ENCODE data around the gene NACC1. TPM values are rescaled to one million over a fixed set of nuclear protein-coding genes. Genes with fewer than 3 reads are reported as not detected.

Gene NACC1
- total RNA-seq, 1 donor from 2014 or later, result 68.6 TPM

GRCh38 chr19:13129384-13129783 is 11.3 kb downstream of the NACC1 start:
- Mint-ChIP-seq H3K9me3 (ENCODE audit: unreplicated experiment) (peaks cover 1% of the 10 kb centered on the region), H3K27ac (ENCODE audit: unreplicated experiment) (no peak overlapping the region), H3K4me1 (ENCODE audit: low read depth, unreplicated experiment) (no peaks in the 10 kb centered on the region), H3K4me3 (ENCODE audit: unreplicated experiment) (no peak overlapping the region), H3K27me3 (ENCODE audit: unreplicated experiment) (no peaks in the 10 kb centered on the region), H3K36me3 (ENCODE audit: unreplicated experiment) (no peaks in the 10 kb centered on the region)
- TF ChIP-seq, protein P1, sequence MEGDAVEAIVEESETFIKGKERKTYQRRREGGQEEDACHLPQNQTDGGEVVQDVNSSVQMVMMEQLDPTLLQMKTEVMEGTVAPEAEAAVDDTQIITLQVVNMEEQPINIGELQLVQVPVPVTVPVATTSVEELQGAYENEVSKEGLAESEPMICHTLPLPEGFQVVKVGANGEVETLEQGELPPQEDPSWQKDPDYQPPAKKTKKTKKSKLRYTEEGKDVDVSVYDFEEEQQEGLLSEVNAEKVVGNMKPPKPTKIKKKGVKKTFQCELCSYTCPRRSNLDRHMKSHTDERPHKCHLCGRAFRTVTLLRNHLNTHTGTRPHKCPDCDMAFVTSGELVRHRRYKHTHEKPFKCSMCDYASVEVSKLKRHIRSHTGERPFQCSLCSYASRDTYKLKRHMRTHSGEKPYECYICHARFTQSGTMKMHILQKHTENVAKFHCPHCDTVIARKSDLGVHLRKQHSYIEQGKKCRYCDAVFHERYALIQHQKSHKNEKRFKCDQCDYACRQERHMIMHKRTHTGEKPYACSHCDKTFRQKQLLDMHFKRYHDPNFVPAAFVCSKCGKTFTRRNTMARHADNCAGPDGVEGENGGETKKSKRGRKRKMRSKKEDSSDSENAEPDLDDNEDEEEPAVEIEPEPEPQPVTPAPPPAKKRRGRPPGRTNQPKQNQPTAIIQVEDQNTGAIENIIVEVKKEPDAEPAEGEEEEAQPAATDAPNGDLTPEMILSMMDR (IDR thresholded peaks at IDR 0.05; ENCODE audit: partially characterized antibody, unreplicated experiment), result no peak
- DNase-seq, result no peak

GRCh38 chr19:13130886-13131490 is 12.9 kb downstream of the NACC1 start:
- Mint-ChIP-seq H3K36me3 (ENCODE audit: unreplicated experiment) (no peaks in the 10 kb centered on the region), H3K27me3 (ENCODE audit: unreplicated experiment) (no peaks in the 10 kb centered on the region), H3K4me1 (ENCODE audit: low read depth, unreplicated experiment) (no peaks in the 10 kb centered on the region), H3K27ac (ENCODE audit: unreplicated experiment) (no peak overlapping the region), H3K4me3 (ENCODE audit: unreplicated experiment) (no peak overlapping the region), H3K9me3 (ENCODE audit: unreplicated experiment) (peaks cover 1% of the 10 kb centered on the region)
- TF ChIP-seq, protein P1 (IDR thresholded peaks at IDR 0.05; ENCODE audit: partially characterized antibody, unreplicated experiment), result no peak
- DNase-seq, result no peak

- Mint-ChIP-seq H3K36me3 (ENCODE audit: unreplicated experiment) (no peaks in the 10 kb centered on the region), H3K4me3 (ENCODE audit: unreplicated experiment) (no peak overlapping the region), H3K27me3 (ENCODE audit: unreplicated experiment) (no peaks in the 10 kb centered on the region), H3K4me1 (ENCODE audit: low read depth, unreplicated experiment) (no peaks in the 10 kb centered on the region), H3K27ac (ENCODE audit: unreplicated experiment) (no peak overlapping the region), H3K9me3 (ENCODE audit: unreplicated experiment) (peaks cover 3% of the 10 kb centered on the region)
- no peak for DNase-seq
- TF ChIP-seq, protein P1 (IDR thresholded peaks at IDR 0.05; ENCODE audit: partially characterized antibody, unreplicated experiment), result no peak
These were observed 14.6 kb downstream of the NACC1 start for GRCh38 chr19:13132471-13133180.

GRCh38 chr19:13133241-13133870 is 15.3 kb downstream of the NACC1 start:
- DNase-seq, result no peak

More at GRCh38 chr19:13133241-13133870, 15.3 kb downstream of the NACC1 start:
- Mint-ChIP-seq H3K27me3 (ENCODE audit: unreplicated experiment) (no peaks in the 10 kb centered on the region), H3K27ac (ENCODE audit: unreplicated experiment) (no peak overlapping the region), H3K9me3 (ENCODE audit: unreplicated experiment) (peaks cover 3% of the 10 kb centered on the region), H3K4me1 (ENCODE audit: low read depth, unreplicated experiment) (no peaks in the 10 kb centered on the region), H3K36me3 (ENCODE audit: unreplicated experiment) (no peaks in the 10 kb centered on the region), H3K4me3 (ENCODE audit: unreplicated experiment) (no peak overlapping the region)
- TF ChIP-seq, protein P1 (IDR thresholded peaks at IDR 0.05; ENCODE audit: partially characterized antibody, unreplicated experiment), result no peak

Measured in glutamatergic neuron (in vitro differentiated cells).